ENCODE data around the gene BARD1. TPM values are rescaled to one million over a fixed set of nuclear protein-coding genes. Genes with fewer than 3 reads are reported as not detected.
"Not testable (repeated sequence)": the region's sequence is repeated elsewhere in the genome, so short reads cannot be mapped to it uniquely, and the experiment has no call there.

Gene BARD1
- polyA plus RNA-seq, 2 of the 4 experiments (the other 2 are of a cell fraction) = 8.3 to 9.9 TPM

DNA sequence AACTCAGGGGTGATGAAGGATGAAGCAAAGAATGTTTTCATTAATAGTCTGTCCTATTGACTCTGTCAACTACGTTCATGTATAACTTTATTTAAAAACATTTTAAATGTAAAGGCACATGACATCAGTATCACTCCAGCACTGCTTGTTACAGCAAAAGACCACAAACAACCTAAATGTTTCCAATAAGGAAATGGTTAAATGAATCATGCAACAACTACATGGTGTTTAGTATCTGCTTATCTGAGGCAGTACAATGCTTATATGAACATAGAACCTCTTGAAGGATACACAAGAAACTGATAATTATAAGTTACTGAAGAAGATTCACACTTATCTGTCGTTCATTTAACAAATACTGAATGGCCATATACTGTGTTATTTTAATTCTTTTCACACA is 8.4 kb downstream of the BARD1 start:
- ChIA-PET CTCF (no interaction called here), POLR2A (no interaction called here)
- FAIRE-seq (no peak), DNase-seq (ENCODE audit: low read depth in 1 of 2, low spot score in 1 of 2) (no peak), ATAC-seq (no peak)
- WGBS (ENCODE audit: missing lambda C conversion rate) = 89% methylated on average over 2 of the region's 2 CpGs
- no peak overlapping the region for H3K27ac ChIP-seq
- peaks cover 5% of the 10 kb centered on the region; the same call in 1 of the 3 replicates for H3K4me1 ChIP-seq
- no peaks in the 10 kb centered on the region for H3K9me3 ChIP-seq
- no peak overlapping the region for H3K4me2 ChIP-seq
- no peak overlapping the region for H3K4me3 ChIP-seq
- TF ChIP-seq, protein P1, sequence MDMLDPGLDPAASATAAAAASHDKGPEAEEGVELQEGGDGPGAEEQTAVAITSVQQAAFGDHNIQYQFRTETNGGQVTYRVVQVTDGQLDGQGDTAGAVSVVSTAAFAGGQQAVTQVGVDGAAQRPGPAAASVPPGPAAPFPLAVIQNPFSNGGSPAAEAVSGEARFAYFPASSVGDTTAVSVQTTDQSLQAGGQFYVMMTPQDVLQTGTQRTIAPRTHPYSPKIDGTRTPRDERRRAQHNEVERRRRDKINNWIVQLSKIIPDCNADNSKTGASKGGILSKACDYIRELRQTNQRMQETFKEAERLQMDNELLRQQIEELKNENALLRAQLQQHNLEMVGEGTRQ (IDR thresholded peaks at IDR 0.05) = no peak
- TF ChIP-seq EHMT2 (IDR thresholded peaks at IDR 0.05; ENCODE audit: low read depth) (no peak), KDM5A (IDR thresholded peaks at IDR 0.05) (no peak), RCOR1 (IDR thresholded peaks at IDR 0.05; ENCODE audit: low read depth, low read length) (no peak), CHD4 (IDR thresholded peaks at IDR 0.05; ENCODE audit: borderline replicate concordance) (no peak)

DNA sequence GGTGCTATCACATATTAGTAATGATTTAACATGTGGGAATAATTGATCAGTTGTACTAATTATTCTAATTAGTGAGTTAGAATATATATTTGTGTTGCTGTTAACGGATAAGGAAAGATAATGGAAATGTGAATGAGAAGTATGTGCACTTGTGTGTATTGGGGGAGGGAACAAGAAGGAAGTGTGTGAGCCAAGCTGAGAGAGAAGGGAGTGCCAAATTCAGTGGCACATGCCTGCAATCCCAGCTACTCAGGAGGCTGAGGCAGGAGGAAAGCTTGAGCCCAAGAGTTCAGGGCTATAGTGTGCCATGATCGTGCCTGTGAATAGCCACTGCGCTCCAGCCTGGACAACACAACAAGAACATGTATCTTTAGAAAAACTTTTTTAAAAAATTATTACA is 9.3 kb downstream of the BARD1 start:
- ATAC-seq = no peak
- Histone ChIP-seq H3K9me3 (no peaks in the 10 kb centered on the region), H3K27ac (no peak overlapping the region), H3K4me3 (no peak overlapping the region), H3K4me2 (no peak overlapping the region), H3K4me1 (peaks cover 5% of the 10 kb centered on the region; the same call in 1 of the 3 replicates)
- FAIRE-seq = no peak
- DNase-seq (ENCODE audit: low read depth in 1 of 2, low spot score in 1 of 2) = no peak
- POLR2A ChIA-PET = no interaction called here
- TF ChIP-seq RCOR1 (IDR thresholded peaks at IDR 0.05; ENCODE audit: low read depth, low read length) (no peak), ZNF302 (CRISPR knock-in tag; IDR thresholded peaks at IDR 0.05) (no peak), ZC3H11A (IDR thresholded peaks at IDR 0.05) (no peak), HOXB13 (CRISPR knock-in tag; IDR thresholded peaks at IDR 0.05; ENCODE audit: low read depth) (no peak), HDAC2 (IDR thresholded peaks at IDR 0.05) (no peak), NFE2L2 (conservative IDR thresholded peaks at IDR 0.05; ENCODE audit: low read length) (no peak), RNF2 (IDR thresholded peaks at IDR 0.05; ENCODE audit: borderline replicate concordance, low read depth) (no peak), MAZ (IDR thresholded peaks at IDR 0.05; ENCODE audit: borderline replicate concordance, low read depth, low read length) (no peak)
- TF ChIP-seq, protein P2, sequence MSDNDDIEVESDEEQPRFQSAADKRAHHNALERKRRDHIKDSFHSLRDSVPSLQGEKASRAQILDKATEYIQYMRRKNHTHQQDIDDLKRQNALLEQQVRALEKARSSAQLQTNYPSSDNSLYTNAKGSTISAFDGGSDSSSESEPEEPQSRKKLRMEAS (IDR thresholded peaks at IDR 0.05) = no peak
- TF ChIP-seq, protein P3, sequence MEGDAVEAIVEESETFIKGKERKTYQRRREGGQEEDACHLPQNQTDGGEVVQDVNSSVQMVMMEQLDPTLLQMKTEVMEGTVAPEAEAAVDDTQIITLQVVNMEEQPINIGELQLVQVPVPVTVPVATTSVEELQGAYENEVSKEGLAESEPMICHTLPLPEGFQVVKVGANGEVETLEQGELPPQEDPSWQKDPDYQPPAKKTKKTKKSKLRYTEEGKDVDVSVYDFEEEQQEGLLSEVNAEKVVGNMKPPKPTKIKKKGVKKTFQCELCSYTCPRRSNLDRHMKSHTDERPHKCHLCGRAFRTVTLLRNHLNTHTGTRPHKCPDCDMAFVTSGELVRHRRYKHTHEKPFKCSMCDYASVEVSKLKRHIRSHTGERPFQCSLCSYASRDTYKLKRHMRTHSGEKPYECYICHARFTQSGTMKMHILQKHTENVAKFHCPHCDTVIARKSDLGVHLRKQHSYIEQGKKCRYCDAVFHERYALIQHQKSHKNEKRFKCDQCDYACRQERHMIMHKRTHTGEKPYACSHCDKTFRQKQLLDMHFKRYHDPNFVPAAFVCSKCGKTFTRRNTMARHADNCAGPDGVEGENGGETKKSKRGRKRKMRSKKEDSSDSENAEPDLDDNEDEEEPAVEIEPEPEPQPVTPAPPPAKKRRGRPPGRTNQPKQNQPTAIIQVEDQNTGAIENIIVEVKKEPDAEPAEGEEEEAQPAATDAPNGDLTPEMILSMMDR (IDR thresholded peaks at IDR 0.05) = no peak
- TF ChIP-seq, protein P4, sequence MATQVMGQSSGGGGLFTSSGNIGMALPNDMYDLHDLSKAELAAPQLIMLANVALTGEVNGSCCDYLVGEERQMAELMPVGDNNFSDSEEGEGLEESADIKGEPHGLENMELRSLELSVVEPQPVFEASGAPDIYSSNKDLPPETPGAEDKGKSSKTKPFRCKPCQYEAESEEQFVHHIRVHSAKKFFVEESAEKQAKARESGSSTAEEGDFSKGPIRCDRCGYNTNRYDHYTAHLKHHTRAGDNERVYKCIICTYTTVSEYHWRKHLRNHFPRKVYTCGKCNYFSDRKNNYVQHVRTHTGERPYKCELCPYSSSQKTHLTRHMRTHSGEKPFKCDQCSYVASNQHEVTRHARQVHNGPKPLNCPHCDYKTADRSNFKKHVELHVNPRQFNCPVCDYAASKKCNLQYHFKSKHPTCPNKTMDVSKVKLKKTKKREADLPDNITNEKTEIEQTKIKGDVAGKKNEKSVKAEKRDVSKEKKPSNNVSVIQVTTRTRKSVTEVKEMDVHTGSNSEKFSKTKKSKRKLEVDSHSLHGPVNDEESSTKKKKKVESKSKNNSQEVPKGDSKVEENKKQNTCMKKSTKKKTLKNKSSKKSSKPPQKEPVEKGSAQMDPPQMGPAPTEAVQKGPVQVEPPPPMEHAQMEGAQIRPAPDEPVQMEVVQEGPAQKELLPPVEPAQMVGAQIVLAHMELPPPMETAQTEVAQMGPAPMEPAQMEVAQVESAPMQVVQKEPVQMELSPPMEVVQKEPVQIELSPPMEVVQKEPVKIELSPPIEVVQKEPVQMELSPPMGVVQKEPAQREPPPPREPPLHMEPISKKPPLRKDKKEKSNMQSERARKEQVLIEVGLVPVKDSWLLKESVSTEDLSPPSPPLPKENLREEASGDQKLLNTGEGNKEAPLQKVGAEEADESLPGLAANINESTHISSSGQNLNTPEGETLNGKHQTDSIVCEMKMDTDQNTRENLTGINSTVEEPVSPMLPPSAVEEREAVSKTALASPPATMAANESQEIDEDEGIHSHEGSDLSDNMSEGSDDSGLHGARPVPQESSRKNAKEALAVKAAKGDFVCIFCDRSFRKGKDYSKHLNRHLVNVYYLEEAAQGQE (IDR thresholded peaks at IDR 0.05) = no peak
- CTCF ChIA-PET = interaction anchor here (1.1 kb wide), 1 partner anchor 1131 kb away, joined by 3 read pairs; no protein-coding TSS in a partner anchor
- 94% methylated on average over 3 of the region's 3 CpGs for WGBS (ENCODE audit: missing lambda C conversion rate)

DNA sequence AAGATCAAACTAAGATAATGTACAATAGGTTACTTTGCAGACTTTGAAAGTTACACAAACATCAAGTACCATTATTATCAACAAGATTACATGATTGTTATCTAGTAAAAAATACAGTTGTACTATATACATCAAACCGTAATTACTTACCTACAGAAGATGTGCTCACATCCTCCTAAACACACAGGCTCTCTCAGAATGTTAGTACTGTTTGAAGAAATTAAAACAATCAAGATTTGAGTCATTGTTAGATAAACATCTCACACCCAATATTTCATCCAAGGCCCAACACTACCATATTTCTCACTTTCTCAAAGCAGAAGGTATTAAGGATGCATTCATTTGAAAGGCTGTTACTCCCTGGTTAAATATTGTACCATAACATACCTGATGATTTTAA is 12.6 kb downstream of the BARD1 start:
- WGBS (ENCODE audit: missing lambda C conversion rate) = 73% methylated on average over 1 of the region's 1 CpG
- DNase-seq (ENCODE audit: low read depth in 1 of 2, low spot score in 1 of 2) (no peak), ATAC-seq (no peak), FAIRE-seq (no peak)
- no peak overlapping the region for H3K4me2 ChIP-seq
- peaks cover 5% of the 10 kb centered on the region; the same call in 1 of the 3 replicates for H3K4me1 ChIP-seq
- H3K9me3 ChIP-seq = no peaks in the 10 kb centered on the region
- no peak for TF ChIP-seq MYC (IDR thresholded peaks at IDR 0.05; ENCODE audit: borderline replicate concordance, low read length)
- no peak overlapping the region for H3K27ac ChIP-seq
- ChIA-PET CTCF (no interaction called here), POLR2A (no interaction called here)
- H3K4me3 ChIP-seq = no peak overlapping the region

DNA sequence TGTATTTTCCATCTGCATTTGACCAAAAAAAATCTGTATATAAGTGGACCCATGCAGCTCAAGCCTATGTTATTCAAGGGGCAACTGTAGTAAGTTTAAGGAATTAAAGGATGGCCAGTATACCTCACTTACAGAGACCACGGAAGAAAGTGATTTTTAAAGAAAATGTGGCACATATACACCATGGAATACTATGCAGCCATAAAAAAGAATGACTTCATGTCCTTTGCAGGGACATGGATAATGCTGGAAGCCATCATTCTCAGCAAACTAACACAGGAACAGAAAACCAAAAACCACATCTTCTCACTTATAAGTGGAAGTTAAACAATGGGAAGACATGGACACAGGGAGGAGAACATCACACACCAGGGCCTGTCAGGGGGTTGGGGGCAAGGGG is 26.3 kb downstream of the BARD1 start:
- CTCF ChIA-PET, POLR2A ChIA-PET, ATAC-seq: not testable (repeated sequence)

More for the DNA sequence above, 26.3 kb downstream of the BARD1 start:
- H3K4me1 ChIP-seq; H3K27ac ChIP-seq; H3K4me3 ChIP-seq; DNase-seq (ENCODE audit: low read depth in 1 of 2, low spot score in 1 of 2); FAIRE-seq; H3K9me3 ChIP-seq; H3K4me2 ChIP-seq: not testable (repeated sequence)
- WGBS (ENCODE audit: missing lambda C conversion rate) = 91% methylated on average over 1 of the region's 1 CpG

All from A549 (cell line).